Activated T-cell treated with anti-CD3 and anti-CD28 coated beads, Interleukin-2, amount 50 U/mL, for 72 hours (primary cell): Measurements from ENCODE around the gene ABR. TPM values are rescaled to one million over a fixed set of nuclear protein-coding genes. Genes with fewer than 3 reads are reported as not detected.
A peak's percentile ranks its signal among the peaks of the same experiment; 100 is the strongest.

Experiments used
- ATAC-seq, 2 donors: fragments of 150-1000 bp; cut with Tn5 transposase; replicated peaks in 1 of 2; 2 replicates each; pipeline ENCODE4 v1.10.0; 2021; ENCODE audit warnings: moderate library complexity in 2 of 2, mild to moderate bottlenecking in 1 of 2
- DNase-seq, 2 donors: peaks; one replicate each; pipeline ENCODE4 v3.0.0; 2021 to 2022; ENCODE audit warnings: mixed read lengths in 1 of 2
- H3K27ac Mint-ChIP-seq: one replicate; pipeline ENCODE4 v1.8.0; 2022; ENCODE audit warnings: mild to moderate bottlenecking, moderate library complexity, mixed read lengths
- H3K27me3 Mint-ChIP-seq: one replicate; pipeline ENCODE4 v1.8.0; 2022; ENCODE audit warnings: low read depth, mixed read lengths
- H3K36me3 Mint-ChIP-seq, 2 donors: one replicate each; pipeline ENCODE4 v1.8.0; 2022; ENCODE audit warnings: mixed read lengths in 2 of 2, mild to moderate bottlenecking in 1 of 2; ENCODE audit not compliant: insufficient read depth in 2 of 2
- H3K4me1 Mint-ChIP-seq: one replicate; pipeline ENCODE4 v1.8.0; 2022; ENCODE audit warnings: low read depth, mixed read lengths
- H3K4me3 Mint-ChIP-seq, 2 donors: one replicate each; pipeline ENCODE4 v1.8.0; 2022; ENCODE audit warnings: mild to moderate bottlenecking in 2 of 2, mixed read lengths in 2 of 2, moderate library complexity in 2 of 2
- H3K9me3 Mint-ChIP-seq, 2 donors: one replicate each; pipeline ENCODE4 v1.8.0; 2022; ENCODE audit warnings: mixed read lengths in 2 of 2
- total RNA-seq, 2 donors: library from RNA; stranded (reverse); gene quantifications; one replicate each; pipeline ENCODE4 v1.2.3, GENCODE V29; 2022

The ABR gene
- total RNA-seq, 2 donors from 2014 or later = 65.8 to 70.8 TPM

- ATAC-seq (no peak), DNase-seq (no peak)
- Mint-ChIP-seq H3K27me3 (no peaks in the 10 kb centered on the region), H3K4me1 (peaks cover 37% of the 10 kb centered on the region), H3K27ac (no peak overlapping the region), H3K4me3 (no peak overlapping the region), H3K36me3 (no peaks in the 10 kb centered on the region), H3K9me3 (no peaks in the 10 kb centered on the region)
Observed at GRCh38 chr17:1196946-1197345, 17.2 kb upstream of the ABR start.

- Mint-ChIP-seq H3K36me3 (no peaks in the 10 kb centered on the region), H3K27ac (no peak overlapping the region), H3K4me1 (peaks cover 13% of the 10 kb centered on the region), H3K9me3 (no peaks in the 10 kb centered on the region), H3K4me3 (no peak overlapping the region), H3K27me3 (peaks cover 5% of the 10 kb centered on the region)
- no peak for ATAC-seq
- DNase-seq = no peak
Observed at GRCh38 chr17:1192911-1193699, 13.3 kb upstream of the ABR start.

GRCh38 chr17:1190751-1191331 is 11.1 kb upstream of the ABR start:
- Mint-ChIP-seq H3K27ac (no peak overlapping the region), H3K36me3 (no peaks in the 10 kb centered on the region), H3K4me3 (no peak overlapping the region), H3K27me3 (peaks cover 5% of the 10 kb centered on the region), H3K9me3 (no peaks in the 10 kb centered on the region), H3K4me1 (peaks cover 13% of the 10 kb centered on the region)
- no peak for ATAC-seq
- no peak for DNase-seq

GRCh38 chr17:1188812-1189504 is 9.2 kb upstream of the ABR start:
- H3K27me3 Mint-ChIP-seq = peaks cover 5% of the 10 kb centered on the region
- no peak overlapping the region for H3K27ac Mint-ChIP-seq
- H3K9me3 Mint-ChIP-seq = no peaks in the 10 kb centered on the region
- no peak overlapping the region for H3K4me3 Mint-ChIP-seq
- no peaks in the 10 kb centered on the region for H3K36me3 Mint-ChIP-seq
- DNase-seq (no peak), ATAC-seq (no peak)
- peaks cover 13% of the 10 kb centered on the region for H3K4me1 Mint-ChIP-seq

- Mint-ChIP-seq H3K9me3 (no peaks in the 10 kb centered on the region), H3K4me1 (peaks cover 22% of the 10 kb centered on the region), H3K36me3 (no peaks in the 10 kb centered on the region), H3K27ac (no peak overlapping the region), H3K27me3 (peaks cover 5% of the 10 kb centered on the region), H3K4me3 (no peak overlapping the region)
- ATAC-seq (peak; percentile 91), DNase-seq (peak; percentile 79 to 87)
Observed at GRCh38 chr17:1186923-1187771, 7.4 kb upstream of the ABR start.

- ATAC-seq (no peak), DNase-seq (no peak)
- H3K4me1 Mint-ChIP-seq = peaks cover 22% of the 10 kb centered on the region
- H3K27ac Mint-ChIP-seq = no peak overlapping the region
- H3K4me3 Mint-ChIP-seq = no peak overlapping the region
- H3K9me3 Mint-ChIP-seq = no peaks in the 10 kb centered on the region
- peaks cover 5% of the 10 kb centered on the region for H3K27me3 Mint-ChIP-seq
- no peaks in the 10 kb centered on the region for H3K36me3 Mint-ChIP-seq
Observed at GRCh38 chr17:1186214-1186820, 6.5 kb upstream of the ABR start.

GRCh38 chr17:1183171-1183873 is 3.5 kb upstream of the ABR start:
- H3K4me1 Mint-ChIP-seq = peaks cover 22% of the 10 kb centered on the region
- peak in 1 of 2 donors; percentile 34 for DNase-seq
- H3K27ac Mint-ChIP-seq = no peak overlapping the region
- no peaks in the 10 kb centered on the region for H3K36me3 Mint-ChIP-seq
- no peaks in the 10 kb centered on the region for H3K9me3 Mint-ChIP-seq
- H3K27me3 Mint-ChIP-seq = no peaks in the 10 kb centered on the region
- ATAC-seq = peak; percentile 39 to 41
- H3K4me3 Mint-ChIP-seq = peak overlapping the region in 1 of 2 donors; percentile 11

- H3K36me3 Mint-ChIP-seq = no peaks in the 10 kb centered on the region
- peaks cover 22% of the 10 kb centered on the region for H3K4me1 Mint-ChIP-seq
- no peak overlapping the region for H3K27ac Mint-ChIP-seq
- no peak for ATAC-seq
- H3K4me3 Mint-ChIP-seq = no peak overlapping the region
- no peaks in the 10 kb centered on the region for H3K27me3 Mint-ChIP-seq
- H3K9me3 Mint-ChIP-seq = no peaks in the 10 kb centered on the region
- DNase-seq = no peak
Observed at GRCh38 chr17:1182811-1183170, 3.0 kb upstream of the ABR start.

GRCh38 chr17:1181753-1182137 is 2.0 kb upstream of the ABR start:
- H3K9me3 Mint-ChIP-seq = no peaks in the 10 kb centered on the region
- no peak overlapping the region for H3K27ac Mint-ChIP-seq
- no peak overlapping the region for H3K4me3 Mint-ChIP-seq
- H3K4me1 Mint-ChIP-seq = peaks cover 14% of the 10 kb centered on the region
- no peaks in the 10 kb centered on the region for H3K27me3 Mint-ChIP-seq
- no peaks in the 10 kb centered on the region for H3K36me3 Mint-ChIP-seq
- ATAC-seq = no peak
- no peak for DNase-seq

GRCh38 chr17:1180958-1181752 is 1.4 kb upstream of the ABR start:
- no peak for ATAC-seq
- Mint-ChIP-seq H3K27ac (no peak overlapping the region), H3K9me3 (no peaks in the 10 kb centered on the region), H3K36me3 (no peaks in the 10 kb centered on the region), H3K4me1 (peaks cover 9% of the 10 kb centered on the region), H3K27me3 (no peaks in the 10 kb centered on the region), H3K4me3 (no peak overlapping the region)
- DNase-seq = no peak

GRCh38 chr17:1179112-1179817 is 516 bp downstream of the ABR start:
- Mint-ChIP-seq H3K9me3 (no peaks in the 10 kb centered on the region), H3K27me3 (no peaks in the 10 kb centered on the region), H3K4me3 (peak overlapping the region; percentile 83 to 89), H3K36me3 (no peaks in the 10 kb centered on the region), H3K4me1 (peaks cover 9% of the 10 kb centered on the region), H3K27ac (no peak overlapping the region)
- DNase-seq (peak; percentile 19 to 25), ATAC-seq (peak; percentile 36 to 45)
